ENCODE results near the gene GPR146.

The GPR146 gene

GRCh38 chr7:1079546-1079945, 35.2 kb downstream of the GPR146 start:
- DNase-seq = no peak

- DNase-seq = no peak
These were observed 36.0 kb downstream of the GPR146 start for GRCh38 chr7:1080252-1080920.

- DNase-seq = no peak
These were observed 36.5 kb downstream of the GPR146 start for GRCh38 chr7:1080921-1081255.

GRCh38 chr7:1081336-1081735, 37.0 kb downstream of the GPR146 start:
- no peak for DNase-seq

GRCh38 chr7:1081931-1082401, 37.6 kb downstream of the GPR146 start:
- no peak for DNase-seq

GRCh38 chr7:1083729-1084657, 39.6 kb downstream of the GPR146 start:
- DNase-seq = no peak

- DNase-seq = no peak
These were observed 40.9 kb downstream of the GPR146 start for GRCh38 chr7:1085266-1085665.

- DNase-seq = no peak
These were observed 41.6 kb downstream of the GPR146 start for GRCh38 chr7:1085910-1086421.

- DNase-seq = peak; percentile 70
These were observed 42.5 kb downstream of the GPR146 start for GRCh38 chr7:1086588-1087464.

- DNase-seq = no peak
These were observed 43.1 kb downstream of the GPR146 start for GRCh38 chr7:1087465-1087814.

GRCh38 chr7:1087952-1088920, 43.9 kb downstream of the GPR146 start, which contains the start of gene GPER1:
TSS of gene GPER1 (plus strand) at chr7:1088113. CDS start at chr7:1091729, 3,616 bp downstream.
- DNase-seq = no peak

GRCh38 chr7:1090236-1090635, 45.9 kb downstream of the GPR146 start:
- DNase-seq = no peak

GRCh38 chr7:1090686-1091643, 46.6 kb downstream of the GPR146 start:
- DNase-seq = no peak

- DNase-seq = no peak
These were observed 47.3 kb downstream of the GPR146 start for GRCh38 chr7:1091644-1092027.

GRCh38 chr7:1092161-1092632, 47.9 kb downstream of the GPR146 start:
- no peak for DNase-seq

GRCh38 chr7:1092806-1093501, 48.6 kb downstream of the GPR146 start:
- DNase-seq = no peak

- no peak for DNase-seq
These were observed 49.1 kb downstream of the GPR146 start for GRCh38 chr7:1093502-1093843.

GRCh38 chr7:1093916-1094508, 49.7 kb downstream of the GPR146 start:
- DNase-seq = no peak

- DNase-seq = no peak
These were observed 50.5 kb downstream of the GPR146 start for GRCh38 chr7:1094870-1095269.

All from stimulated activated CD4-positive, alpha-beta T cell treated with anti-CD3 and anti-CD28 coated beads, Interleukin-1b, Interleukin-23, amount 100 ng/mL, for 48 hours (primary cell).